ENCODE results near the gene SLC12A7.

DNA sequence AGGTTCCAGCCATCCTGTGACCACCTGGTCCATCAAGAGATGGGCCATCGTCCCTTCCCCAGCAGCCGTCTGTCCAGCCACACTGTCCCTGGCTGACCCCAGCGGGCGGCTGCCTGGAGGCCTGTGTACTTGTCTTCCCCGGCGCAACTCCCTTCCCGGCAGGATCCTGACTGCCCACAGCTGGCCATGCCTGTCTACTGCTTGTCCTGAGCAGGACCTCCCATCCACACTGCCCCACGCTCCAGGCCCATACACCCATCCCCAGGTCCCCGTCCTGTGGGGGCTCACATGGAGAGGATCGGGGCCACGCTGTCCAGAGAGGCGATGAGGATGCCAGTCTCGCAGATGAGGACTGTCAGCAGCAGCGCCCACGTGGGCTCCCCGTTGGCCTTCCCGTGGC, 35.5 kb downstream of the SLC12A7 start:
- TF ChIP-seq, protein P1, sequence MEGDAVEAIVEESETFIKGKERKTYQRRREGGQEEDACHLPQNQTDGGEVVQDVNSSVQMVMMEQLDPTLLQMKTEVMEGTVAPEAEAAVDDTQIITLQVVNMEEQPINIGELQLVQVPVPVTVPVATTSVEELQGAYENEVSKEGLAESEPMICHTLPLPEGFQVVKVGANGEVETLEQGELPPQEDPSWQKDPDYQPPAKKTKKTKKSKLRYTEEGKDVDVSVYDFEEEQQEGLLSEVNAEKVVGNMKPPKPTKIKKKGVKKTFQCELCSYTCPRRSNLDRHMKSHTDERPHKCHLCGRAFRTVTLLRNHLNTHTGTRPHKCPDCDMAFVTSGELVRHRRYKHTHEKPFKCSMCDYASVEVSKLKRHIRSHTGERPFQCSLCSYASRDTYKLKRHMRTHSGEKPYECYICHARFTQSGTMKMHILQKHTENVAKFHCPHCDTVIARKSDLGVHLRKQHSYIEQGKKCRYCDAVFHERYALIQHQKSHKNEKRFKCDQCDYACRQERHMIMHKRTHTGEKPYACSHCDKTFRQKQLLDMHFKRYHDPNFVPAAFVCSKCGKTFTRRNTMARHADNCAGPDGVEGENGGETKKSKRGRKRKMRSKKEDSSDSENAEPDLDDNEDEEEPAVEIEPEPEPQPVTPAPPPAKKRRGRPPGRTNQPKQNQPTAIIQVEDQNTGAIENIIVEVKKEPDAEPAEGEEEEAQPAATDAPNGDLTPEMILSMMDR (IDR thresholded peaks at IDR 0.05), result no peak
- TF ChIP-seq POLR2A (IDR thresholded peaks at IDR 0.05), result no peak
